MCF 10A (cell line): ENCODE results near the gene RFK. TPM values are rescaled to one million over a fixed set of nuclear protein-coding genes. Genes with fewer than 3 reads are reported as not detected.

ENCODE experiments used
- Bru-seq: library from RNA; stranded (reverse); fragments of 400-500 nt; gene quantifications from one replicate; lab custom pipeline; 2021; lab: Mats Ljungman, UMichigan
- BruChase-seq, 2 experiments: library from RNA; stranded (reverse); fragments of 400-500 nt; gene quantifications; one replicate each; lab custom pipeline; 2021; lab: Mats Ljungman, UMichigan
- BruUV-seq: library from RNA; stranded (reverse); fragments of 400-500 nt; replicated peaks from 2 replicates; lab custom pipeline; 2021; lab: Mats Ljungman, UMichigan
- CTCF ChIA-PET: fragments of 300-600 bp; sonication (Branson Sonifier 250); formaldehyde crosslinking; extraction: SDS; loops from one replicate; lab custom pipeline; 2021; ENCODE audit warnings: antibody characterized with exemption, inconsistent platforms; lab: Yijun Ruan, JAX
- POLR2A ChIA-PET: fragments of 300-600, 350-650 bp; sonication (Branson Sonifier 250); formaldehyde crosslinking; extraction: SDS; loops from one replicate; lab custom pipeline; 2020; ENCODE audit warnings: antibody characterized with exemption, inconsistent platforms; lab: Yijun Ruan, JAX
- DNase-seq: peaks from one replicate; pipeline ENCODE4 v3.0.0-alpha.2; 2018; ENCODE audit not compliant: unreplicated experiment
- H3K27ac Mint-ChIP-seq: one replicate; pipeline ENCODE4 v1.8.0; 2022; ENCODE audit warnings: mild to moderate bottlenecking, low read depth, mixed read lengths; ENCODE audit not compliant: unreplicated experiment
- H3K27me3 Mint-ChIP-seq: one replicate; pipeline ENCODE4 v1.8.0; 2022; ENCODE audit warnings: mixed read lengths; ENCODE audit not compliant: insufficient read depth, unreplicated experiment
- H3K36me3 Mint-ChIP-seq: one replicate; pipeline ENCODE4 v1.8.0; 2022; ENCODE audit warnings: mild to moderate bottlenecking, moderate library complexity, mixed read lengths; ENCODE audit not compliant: insufficient read depth, unreplicated experiment
- H3K4me1 Mint-ChIP-seq: one replicate; pipeline ENCODE4 v1.8.0; 2022; ENCODE audit warnings: mixed read lengths; ENCODE audit not compliant: insufficient read depth, unreplicated experiment
- H3K4me3 Mint-ChIP-seq: one replicate; pipeline ENCODE4 v1.8.0; 2022; ENCODE audit warnings: mild to moderate bottlenecking, moderate library complexity, mixed read lengths; ENCODE audit not compliant: unreplicated experiment
- H3K9me3 Mint-ChIP-seq: one replicate; pipeline ENCODE4 v1.8.0; 2022; ENCODE audit warnings: mixed read lengths; ENCODE audit not compliant: unreplicated experiment
- CTCF ChIP-seq: fragments of 200-600 bp; IDR thresholded peaks from one replicate; pipeline ENCODE4 v1.8.0; 2022; ENCODE audit warnings: antibody characterized with exemption, mild to moderate bottlenecking; ENCODE audit not compliant: unreplicated experiment
- intact Hi-C: fragments of 100-400 bp; cut with micrococcal nuclease; formaldehyde crosslinking; loops from 2 replicates; pipeline ENCODE4 v1.14.1; 2022
- long read RNA-seq: library from polyadenylated mRNA; stranded (forward); transcript quantifications from one replicate; pipeline ENCODE4 v2.0.0, GENCODE V29; 2022
- total RNA-seq: library from RNA; stranded (reverse); gene quantifications from 2 replicates; pipeline ENCODE4 v1.2.3, GENCODE V29; 2022

The RFK gene
- total RNA-seq: 22.6 and 27.0 TPM in 2 replicates
- percentile 75 among the genes with signal in this experiment for Bru-seq, nascent RNA
- percentile 94 among the genes with signal in this experiment for BruChase-seq, experiment 1, labeled RNA remaining after a 6-hour chase
- BruChase-seq, experiment 2, labeled RNA remaining after a 2-hour chase: percentile 87 among the genes with signal in this experiment
- long read RNA-seq, transcript RFK-201 (4 exons, 2,684 nt): major isoform, 89 of 96 reads
- long read RNA-seq, partial matches to known transcripts: 2 of 96 reads
- long read RNA-seq, other reads (novel, unspliced or antisense): 2 of 96 reads

- POLR2A ChIA-PET: interaction anchor here (0.7 to 4.4 kb wide), 27 partner anchors 9 to 1657 kb away, joined by 3 to 25 read pairs (median 5); partner anchors contain the start of genes GCNT1 and PCSK5
- no peaks in the 10 kb centered on the region for H3K9me3 Mint-ChIP-seq
Observed at GRCh38 chr9:76394195-76394959, at the start of gene RFK. Gene RFK, minus strand, starts transcription at chr9:76394426. Its CDS starts 255 bp downstream, at chr9:76394171.

GRCh38 chr9:76443887-76444286 is 49.7 kb upstream of the RFK start:
- no peak for TF ChIP-seq CTCF
- no TSS peak for BruUV-seq
- Mint-ChIP-seq H3K4me1 (no peaks in the 10 kb centered on the region), H3K36me3 (no peaks in the 10 kb centered on the region), H3K27ac (no peak overlapping the region), H3K4me3 (no peak overlapping the region), H3K9me3 (no peaks in the 10 kb centered on the region), H3K27me3 (no peaks in the 10 kb centered on the region)
- ChIA-PET CTCF (interaction anchor here (1.5 to 9.9 kb wide), 4 partner anchors 24 to 261 kb away, joined by 4 to 226 read pairs (median 38); no protein-coding TSS in a partner anchor), POLR2A (interaction anchor here (0.7 kb wide), 1 partner anchor 713 kb away, joined by 3 read pairs; no protein-coding TSS in a partner anchor)
- no peak for DNase-seq
- intact Hi-C loops: no loop called here

More at GRCh38 chr9:76394195-76394959, at the start of gene RFK:
- BruUV-seq: TSS peak; percentile 69
- TF ChIP-seq CTCF: peak; percentile 14
- CTCF ChIA-PET: interaction anchor here (0.7 to 4.0 kb wide), 19 partner anchors 7 to 763 kb away, joined by 3 to 22 read pairs (median 4); partner anchors contain the start of gene GCNT1
- H3K36me3 Mint-ChIP-seq: peaks cover 13% of the 10 kb centered on the region
- peaks cover 6% of the 10 kb centered on the region for H3K4me1 Mint-ChIP-seq
- no peaks in the 10 kb centered on the region for H3K27me3 Mint-ChIP-seq
- intact Hi-C loops: loop anchor here (5.0 kb wide), 1 partner anchor 1307 kb away; the partner anchor contains the start of genes NMRK1 and OSTF1
- H3K27ac Mint-ChIP-seq: peak within 1 kb of the TSS; percentile 97
- H3K4me3 Mint-ChIP-seq: peak within 1 kb of the TSS; percentile 98
- peak; percentile 86 for DNase-seq

- Mint-ChIP-seq H3K4me1 (no peaks in the 10 kb centered on the region), H3K36me3 (no peaks in the 10 kb centered on the region), H3K27me3 (no peaks in the 10 kb centered on the region), H3K27ac (no peak overlapping the region), H3K9me3 (no peaks in the 10 kb centered on the region), H3K4me3 (no peak overlapping the region)
- peak; percentile 24 for DNase-seq
- CTCF ChIA-PET: interaction anchor here (0.6 to 9.9 kb wide), 6 partner anchors 12 to 1026 kb away, joined by 3 to 226 read pairs (median 3); no protein-coding TSS in a partner anchor
- POLR2A ChIA-PET: no interaction called here
- intact Hi-C loops: no loop called here
- TF ChIP-seq CTCF: no peak
- BruUV-seq: no TSS peak
Observed at GRCh38 chr9:76441551-76442322, 47.5 kb upstream of the RFK start.
